ENCODE data around the gene CPEB4.

- no peak for TF ChIP-seq CTCF (IDR thresholded peaks at IDR 0.05)
- TF ChIP-seq EZH2 (IDR thresholded peaks at IDR 0.05): no peak
These were observed 21.8 kb upstream of the CPEB4 start for GRCh38 chr5:173866243-173866857.
